SKM-1 treated with dmso at 0.1 percent for 144 hours (cell line): ENCODE results near the gene SERPINI1.

Experiments
- DNase-seq: peaks from one replicate; lab custom pipeline; 2025; ENCODE audit not compliant: unreplicated experiment; lab: John Stamatoyannopoulos, UW

SERPINI1 gene

GRCh38 chr3:167735233-167736138 is at the start of gene SERPINI1:
Gene SERPINI1, plus strand, starts transcription at chr3:167735721. Its CDS starts 53,408 bp downstream, at chr3:167789129.
- peak; percentile 91 for DNase-seq

DNA sequence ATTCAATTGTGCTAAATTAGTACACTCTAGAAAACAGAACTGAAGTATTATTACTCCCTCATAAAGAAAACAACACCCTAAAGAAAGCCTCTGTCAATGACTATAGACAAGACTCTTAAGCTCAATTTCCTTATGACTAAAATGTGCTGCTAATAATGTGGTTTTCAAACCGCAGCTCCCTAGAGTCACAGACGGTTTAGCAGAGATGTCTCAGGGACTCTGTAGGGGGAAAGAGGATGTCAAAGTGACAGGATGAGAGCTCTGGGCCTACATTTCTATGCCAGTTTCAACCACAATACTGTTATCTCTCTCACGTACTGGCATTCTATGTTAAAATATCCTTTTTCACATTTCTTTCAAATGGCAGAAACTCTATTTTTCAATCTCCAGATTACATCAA is 44.2 kb upstream of the SERPINI1 start:
- DNase-seq: no peak

DNA sequence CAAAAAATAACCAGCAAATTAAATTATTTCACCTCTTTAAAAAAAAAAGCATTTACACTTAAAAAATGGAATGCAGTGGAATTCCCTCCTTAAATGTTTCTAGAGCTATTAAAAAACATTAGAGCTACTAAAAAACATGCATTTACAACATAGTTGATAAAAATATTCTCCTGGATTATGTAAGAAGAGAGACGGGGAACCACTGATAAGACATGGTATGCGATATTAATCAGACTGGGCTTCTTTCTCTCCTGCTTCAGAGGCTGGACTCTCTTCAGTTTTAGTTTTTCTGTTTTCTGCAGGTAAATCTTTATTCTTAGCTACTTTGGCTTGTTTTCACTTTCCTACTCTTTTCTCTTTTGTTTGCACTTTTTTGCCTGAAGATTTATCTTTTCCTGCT is 41.4 kb upstream of the SERPINI1 start:
- DNase-seq: no peak

DNA sequence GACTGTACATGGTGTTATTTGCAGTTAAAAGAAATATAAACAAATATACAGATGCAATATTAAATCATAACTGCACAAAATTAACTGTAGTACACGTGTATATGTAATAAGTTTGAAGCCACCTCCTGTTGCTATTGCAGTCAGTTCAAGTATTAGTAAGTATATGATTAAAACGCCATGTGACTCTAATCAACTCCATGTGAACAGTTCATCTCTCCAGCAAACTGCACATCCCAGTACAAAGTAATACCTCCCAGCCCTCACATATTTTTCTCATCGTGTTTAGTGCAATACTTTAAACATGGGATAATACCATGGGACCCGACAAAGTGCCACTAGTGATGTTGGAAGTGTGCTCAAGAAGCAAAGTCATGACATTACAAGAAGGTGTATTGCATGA is 35.5 kb upstream of the SERPINI1 start:
- no peak for DNase-seq

DNA sequence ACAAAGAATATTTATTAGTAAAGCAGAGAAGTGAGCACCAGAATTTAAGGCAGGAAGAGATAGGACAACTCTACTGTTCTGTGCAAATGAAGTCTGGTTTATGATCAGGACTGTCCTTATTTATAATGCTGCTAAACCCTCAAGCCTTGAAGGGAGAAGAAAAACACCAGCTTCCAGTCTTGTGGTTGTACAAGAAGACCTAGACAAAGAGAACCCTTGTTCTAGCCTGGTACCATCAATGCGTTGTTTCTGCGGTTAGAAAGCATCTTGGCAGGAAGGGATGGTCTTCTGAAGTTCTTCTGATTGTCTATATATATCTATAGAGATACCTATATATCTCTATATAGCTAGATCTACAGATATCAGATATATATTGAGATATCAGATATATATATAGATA is 34.6 kb upstream of the SERPINI1 start:
- DNase-seq: no peak

- no peak for DNase-seq
Measured at GRCh38 chr3:167705840-167706239, 29.7 kb upstream of the SERPINI1 start.

DNA sequence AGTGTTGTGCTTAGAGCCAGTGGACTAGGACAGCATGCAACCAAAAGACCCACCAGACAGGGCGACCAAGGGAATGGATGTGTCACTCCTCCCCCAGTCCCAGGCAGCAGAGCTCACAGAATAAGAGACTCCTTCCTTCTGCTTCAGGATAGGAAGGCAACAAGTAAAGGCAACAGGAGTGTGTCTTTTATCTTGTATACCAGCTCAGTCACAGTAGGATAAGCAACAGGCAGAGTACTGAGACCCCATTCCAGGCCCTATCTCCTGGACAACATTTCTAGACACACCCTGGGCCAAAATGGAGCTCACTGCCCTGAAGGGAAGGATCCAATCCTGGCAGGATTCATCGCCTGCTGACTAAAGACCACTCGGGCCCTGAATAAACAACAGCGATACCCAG is 25.8 kb upstream of the SERPINI1 start:
- DNase-seq: no peak

GRCh38 chr3:167710552-167710951 is 25.0 kb upstream of the SERPINI1 start:
- DNase-seq: no peak

DNA sequence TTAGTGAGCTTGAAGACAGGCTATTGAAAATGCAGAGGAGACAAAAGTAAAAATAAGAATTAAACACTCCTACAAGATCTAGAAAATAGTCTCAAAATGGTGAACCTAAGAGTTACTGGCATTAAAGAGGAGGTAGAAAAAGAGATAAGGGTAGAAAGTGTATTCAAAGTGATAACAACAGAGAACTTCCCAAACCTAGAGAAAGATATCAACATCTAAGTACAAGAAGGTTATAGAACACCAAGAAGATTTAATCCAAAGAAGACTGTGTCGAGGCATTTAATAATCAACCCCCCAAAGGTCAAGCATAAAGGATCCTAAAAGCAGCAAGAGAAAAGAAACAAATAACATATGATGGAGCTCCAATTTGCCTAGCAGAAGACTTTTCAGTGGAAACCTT is 24.1 kb upstream of the SERPINI1 start:
- no peak for DNase-seq

DNA sequence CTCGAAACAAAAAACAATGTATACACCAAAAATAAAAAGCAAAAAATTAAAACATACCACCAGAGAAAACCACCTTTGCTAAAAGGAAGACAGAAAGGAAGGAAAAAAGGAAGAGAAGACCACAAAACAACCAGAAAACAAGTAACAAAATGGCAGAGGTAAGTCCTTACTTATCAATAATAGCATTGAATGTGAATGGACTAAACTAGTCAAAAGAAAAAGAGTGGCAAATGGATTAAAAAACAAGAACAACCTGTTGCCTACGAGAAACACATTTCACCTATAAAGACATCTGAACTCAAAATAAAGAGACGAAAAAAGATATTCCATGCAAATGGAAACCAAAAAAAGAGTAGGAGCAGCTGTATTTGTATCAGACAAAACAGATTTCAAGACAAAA is 23.1 kb upstream of the SERPINI1 start:
- no peak for DNase-seq

DNA sequence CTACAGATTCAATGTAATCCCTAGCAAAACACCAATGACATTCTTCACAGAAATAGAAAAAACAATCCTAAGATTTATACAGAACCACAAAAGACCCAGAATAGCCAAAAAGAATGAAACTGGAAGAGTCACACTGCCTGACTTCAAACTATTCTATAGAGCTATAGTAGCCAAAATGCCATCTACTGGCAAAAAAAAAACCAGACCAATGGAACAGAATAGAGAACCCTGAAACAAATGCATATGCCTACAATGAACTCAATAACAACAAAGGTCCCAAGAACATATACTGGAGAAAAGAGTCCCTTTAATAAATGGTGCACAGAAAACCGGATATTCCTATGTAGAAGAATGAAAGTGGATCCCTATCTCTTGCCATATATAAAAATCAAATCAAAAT is 20.6 kb upstream of the SERPINI1 start:
- DNase-seq: no peak

DNA sequence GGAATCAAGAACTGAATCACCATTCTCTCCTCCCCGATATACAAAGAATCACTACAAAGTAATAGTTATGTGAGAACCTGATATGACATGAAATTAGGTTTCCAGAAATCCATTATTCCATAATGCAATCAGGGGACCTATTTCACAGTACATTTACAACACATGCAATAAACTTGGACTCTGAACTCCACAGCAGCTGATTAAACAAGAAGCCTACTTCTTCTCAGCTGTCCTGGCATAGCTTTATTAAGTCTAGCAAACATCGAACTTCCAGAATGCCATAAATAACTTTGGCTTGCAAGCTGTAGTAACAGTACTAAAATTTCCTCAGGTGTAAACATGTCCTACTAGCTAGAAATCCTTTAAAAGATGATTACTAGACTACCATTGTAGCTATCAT is 18.6 kb upstream of the SERPINI1 start:
- DNase-seq: no peak

- no peak for DNase-seq
Measured at GRCh38 chr3:167718582-167718981, 16.9 kb upstream of the SERPINI1 start.

DNA sequence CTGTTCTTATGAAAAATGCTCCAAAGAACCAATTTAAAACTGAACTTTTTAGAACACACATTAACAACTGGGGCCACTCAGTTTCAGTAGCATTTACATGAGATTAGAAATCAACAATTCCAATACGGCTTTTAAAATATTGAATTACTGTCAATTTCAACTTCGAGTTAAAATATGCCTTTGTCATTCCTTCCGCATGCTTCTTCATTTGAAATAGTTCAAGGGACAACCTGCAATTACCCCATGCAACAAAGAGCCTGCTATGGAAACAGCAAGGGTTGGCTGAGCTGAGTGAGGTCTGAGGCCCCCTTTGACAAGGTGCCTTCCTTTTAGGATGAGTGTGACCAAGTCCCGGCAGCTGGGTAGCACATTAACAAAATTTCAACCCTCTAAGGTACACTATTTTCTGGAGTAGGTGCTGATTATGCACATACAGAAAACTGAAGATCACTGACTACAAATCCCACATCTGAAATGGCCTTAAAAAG is 12.5 kb upstream of the SERPINI1 start:
- no peak for DNase-seq

GRCh38 chr3:167723872-167724271 is 11.6 kb upstream of the SERPINI1 start:
- DNase-seq: no peak

- no peak for DNase-seq
Measured at GRCh38 chr3:167728176-167728575, 7.3 kb upstream of the SERPINI1 start.

DNA sequence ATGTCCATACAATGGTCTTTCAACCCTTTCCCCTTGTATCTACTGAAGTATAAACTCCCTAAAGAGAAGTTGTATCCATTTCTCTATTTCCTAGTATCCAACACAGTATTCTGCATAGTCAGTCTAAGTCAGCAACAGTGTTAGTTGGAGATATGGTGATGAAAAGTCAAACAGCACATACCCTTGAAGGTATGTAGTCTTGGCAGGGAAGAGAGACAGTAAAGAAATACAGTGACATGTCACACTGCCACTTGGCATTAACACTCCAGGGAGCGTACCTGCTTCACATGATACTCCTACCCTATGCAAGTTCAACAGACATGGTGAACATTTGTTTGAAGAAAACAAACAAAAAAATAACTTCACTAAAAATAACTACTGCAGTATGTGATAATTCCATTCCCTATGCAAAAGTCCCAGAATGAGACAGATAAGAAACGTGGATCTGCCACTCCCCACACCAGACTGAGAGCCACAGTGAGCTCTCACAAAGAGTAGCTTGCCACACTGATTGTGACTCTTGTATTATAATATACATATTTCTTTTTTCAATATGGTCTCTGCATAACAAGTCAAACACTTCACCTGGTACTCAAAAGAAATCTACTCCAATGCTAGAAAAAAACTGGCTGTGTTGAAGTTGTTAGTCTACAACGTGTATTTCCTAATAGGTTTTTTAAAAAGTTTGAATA is 6.7 kb upstream of the SERPINI1 start:
- no peak for DNase-seq

GRCh38 chr3:167729591-167729990 is 5.9 kb upstream of the SERPINI1 start:
- no peak for DNase-seq

DNA sequence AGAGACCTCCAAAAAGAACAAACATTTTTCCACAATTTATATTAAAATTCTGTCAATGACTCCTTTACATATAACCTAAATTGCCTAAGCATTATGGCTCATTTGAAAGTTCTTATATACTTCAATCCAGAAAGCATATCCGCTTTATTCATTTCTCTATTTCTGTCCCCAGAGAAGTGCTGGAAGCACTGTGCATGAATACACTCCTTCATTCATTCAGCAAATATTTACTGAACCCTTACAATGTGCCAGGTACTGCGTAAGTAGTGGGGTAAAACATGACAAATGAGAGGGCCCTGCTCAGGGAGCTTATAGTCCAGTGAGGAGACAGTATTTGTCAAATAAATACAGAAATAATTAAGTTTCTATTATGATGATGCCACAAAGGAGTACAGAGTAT is 4.1 kb upstream of the SERPINI1 start:
- no peak for DNase-seq

- no peak for DNase-seq
Measured at GRCh38 chr3:167732313-167733065, 3.0 kb upstream of the SERPINI1 start.

DNA sequence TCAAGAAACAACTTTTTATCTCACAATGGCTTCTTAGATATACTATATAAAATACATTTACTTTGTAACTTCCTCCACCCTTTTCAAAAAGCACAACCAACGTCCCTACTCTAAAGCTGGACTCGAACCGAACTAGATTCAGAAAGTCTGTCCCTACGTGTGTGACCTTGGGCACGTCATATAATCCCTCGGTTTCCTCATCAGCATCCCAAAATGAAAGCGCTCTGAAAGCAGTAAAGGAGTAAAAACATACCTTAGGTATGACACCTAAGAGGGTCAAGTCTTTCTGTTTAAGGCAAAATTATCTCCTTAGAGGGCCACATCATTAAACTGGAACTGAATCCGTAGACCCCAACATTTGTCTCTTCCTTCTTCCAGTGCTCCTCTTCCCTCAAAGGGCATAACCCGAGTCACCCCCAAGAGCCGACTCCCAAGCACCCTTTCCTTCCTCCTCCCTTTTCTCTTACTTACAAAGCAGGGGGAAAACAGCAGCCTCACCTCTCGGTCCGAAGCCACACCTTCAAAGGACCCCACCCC is 1.5 kb upstream of the SERPINI1 start:
- DNase-seq: peak; percentile 59
